WTC11 (cell line): ENCODE measurements around the gene DNAJB8. TPM values are rescaled to one million over a fixed set of nuclear protein-coding genes. Genes with fewer than 3 reads are reported as not detected.

ENCODE experiments used
- ATAC-seq: fragments of 200-7000 bp; cut with Tn5 transposase; 2 replicates; pipeline ENCODE4 v1.10.0; 2021; ENCODE audit warnings: mild to moderate bottlenecking, moderate library complexity
- CTCF ChIA-PET: fragments of 300-600 bp; sonication (Branson Sonifier 250); formaldehyde crosslinking; loops from one replicate; lab custom pipeline; 2021; ENCODE audit warnings: antibody characterized with exemption; lab: Charles Lee
- POLR2A ChIA-PET: fragments of 350-600 bp; sonication (Branson Sonifier 250); formaldehyde crosslinking; loops from one replicate; lab custom pipeline; 2021; ENCODE audit warnings: antibody characterized with exemption; lab: Charles Lee
- DNase-seq: peaks from one replicate; pipeline ENCODE4 v3.0.0; 2021; ENCODE audit warnings: low spot score
- H3K27ac Mint-ChIP-seq: 2 replicates; pipeline ENCODE4 v1.8.0; 2021; ENCODE audit warnings: mixed read lengths
- H3K27me3 Mint-ChIP-seq: 2 replicates; pipeline ENCODE4 v1.8.0; 2021; ENCODE audit warnings: low read depth, mild to moderate bottlenecking, moderate library complexity, mixed read lengths
- H3K36me3 Mint-ChIP-seq: 2 replicates; pipeline ENCODE4 v1.8.0; 2021; ENCODE audit warnings: mixed read lengths
- H3K4me1 Mint-ChIP-seq: 2 replicates; pipeline ENCODE4 v1.8.0; 2022; ENCODE audit warnings: mixed read lengths
- H3K4me3 Mint-ChIP-seq: 2 replicates; pipeline ENCODE4 v1.8.0; 2021; ENCODE audit warnings: mild to moderate bottlenecking, moderate library complexity, mixed read lengths
- H3K9me3 Mint-ChIP-seq: 2 replicates; pipeline ENCODE4 v1.8.0; 2021; ENCODE audit warnings: mixed read lengths
- ATF2 ChIP-seq: sonication (generic); formaldehyde crosslinking; IDR thresholded peaks from 2 replicates; pipeline ENCODE4 v1.8.1; 2022; ENCODE audit warnings: low read depth, missing genetic modification reagents, borderline replicate concordance
- CREB1 ChIP-seq: sonication (generic); formaldehyde crosslinking; IDR thresholded peaks from 2 replicates; pipeline ENCODE4 v1.8.0; 2023; ENCODE audit warnings: mild to moderate bottlenecking, missing genetic modification reagents
- ELF4 ChIP-seq: sonication (generic); formaldehyde crosslinking; IDR thresholded peaks from 2 replicates; pipeline ENCODE4 v1.8.1; 2022; ENCODE audit warnings: low read depth, mild to moderate bottlenecking, moderate library complexity, missing genetic modification reagents
- GABPB1 ChIP-seq: sonication (generic); formaldehyde crosslinking; IDR thresholded peaks from 2 replicates; pipeline ENCODE4 v1.8.1; 2023; ENCODE audit warnings: mild to moderate bottlenecking, missing genetic modification reagents
- GRHL2 ChIP-seq: fragments of 250-450 bp; sonication (Bioruptor Pico); IDR thresholded peaks from 2 replicates; pipeline ENCODE4 v1.8.0; 2022; ENCODE audit warnings: mild to moderate bottlenecking, moderate library complexity; ENCODE audit not compliant: insufficient replicate concordance, severe bottlenecking
- JAZF1 ChIP-seq: fragments of 250-450 bp; sonication (Bioruptor Pico); IDR thresholded peaks from 2 replicates; pipeline ENCODE4 v1.9.0; 2021; ENCODE audit warnings: moderate library complexity, mild to moderate bottlenecking, inconsistent platforms
- KAT7 ChIP-seq: sonication (generic); formaldehyde crosslinking; IDR thresholded peaks from 2 replicates; pipeline ENCODE4 v1.8.1; 2023; ENCODE audit warnings: missing genetic modification reagents, mild to moderate bottlenecking, borderline replicate concordance
- MLX ChIP-seq: sonication (generic); formaldehyde crosslinking; IDR thresholded peaks from 2 replicates; pipeline ENCODE4 v1.8.1; 2023; ENCODE audit warnings: mild to moderate bottlenecking, missing genetic modification reagents, moderate library complexity
- NFE2L1 ChIP-seq: sonication (generic); formaldehyde crosslinking; IDR thresholded peaks from 2 replicates; pipeline ENCODE4 v1.8.1; 2023; ENCODE audit warnings: missing genetic modification reagents
- SMAD3 ChIP-seq: sonication (generic); formaldehyde crosslinking; IDR thresholded peaks from 2 replicates; pipeline ENCODE4 v1.8.0; 2022; ENCODE audit warnings: missing genetic modification reagents, mild to moderate bottlenecking, borderline replicate concordance
- SMAD4 ChIP-seq: sonication (generic); formaldehyde crosslinking; IDR thresholded peaks from 2 replicates; pipeline ENCODE4 v1.8.0; 2022; ENCODE audit warnings: mild to moderate bottlenecking, missing genetic modification reagents
- TEAD1 ChIP-seq: sonication (generic); formaldehyde crosslinking; IDR thresholded peaks from 2 replicates; pipeline ENCODE4 v1.8.0; 2022; ENCODE audit warnings: mild to moderate bottlenecking, missing genetic modification reagents
- TEAD4 ChIP-seq: sonication (generic); formaldehyde crosslinking; IDR thresholded peaks from 2 replicates; pipeline ENCODE4 v1.8.0; 2022; ENCODE audit warnings: mild to moderate bottlenecking, missing genetic modification reagents
- ZNF219 ChIP-seq: sonication (generic); formaldehyde crosslinking; IDR thresholded peaks from 2 replicates; pipeline ENCODE4 v1.8.0; 2023; ENCODE audit warnings: missing genetic modification reagents, mild to moderate bottlenecking, borderline replicate concordance
- total RNA-seq: library from RNA; stranded (reverse); gene quantifications from 3 replicates; pipeline ENCODE4 v1.2.3, GENCODE V29; 2021
- TF ChIP-seq, protein P1 (sequence below): fragments of 250-450 bp; sonication (Bioruptor Pico); IDR thresholded peaks from 2 replicates; pipeline ENCODE4 v1.9.0; 2021; ENCODE audit warnings: mild to moderate bottlenecking, borderline replicate concordance
- TF ChIP-seq, protein P2 (sequence below): sonication (generic); formaldehyde crosslinking; IDR thresholded peaks from 2 replicates; pipeline ENCODE4 v1.8.1; 2022; ENCODE audit warnings: mild to moderate bottlenecking, moderate library complexity, missing genetic modification reagents
- TF ChIP-seq, protein P3 (sequence below): fragments of 250-450 bp; sonication (Bioruptor Pico); IDR thresholded peaks from 2 replicates; pipeline ENCODE4 v1.8.0; 2021; ENCODE audit warnings: mild to moderate bottlenecking
- TF ChIP-seq, protein P4 (sequence below): fragments of 250-450 bp; sonication (Bioruptor Pico); IDR thresholded peaks from 2 replicates; pipeline ENCODE4 v1.9.0; 2021; ENCODE audit warnings: moderate library complexity, mild to moderate bottlenecking, inconsistent platforms, borderline replicate concordance

The DNAJB8 gene
- total RNA-seq, 1 experiment from 2014 or later, result not detected

DNA sequence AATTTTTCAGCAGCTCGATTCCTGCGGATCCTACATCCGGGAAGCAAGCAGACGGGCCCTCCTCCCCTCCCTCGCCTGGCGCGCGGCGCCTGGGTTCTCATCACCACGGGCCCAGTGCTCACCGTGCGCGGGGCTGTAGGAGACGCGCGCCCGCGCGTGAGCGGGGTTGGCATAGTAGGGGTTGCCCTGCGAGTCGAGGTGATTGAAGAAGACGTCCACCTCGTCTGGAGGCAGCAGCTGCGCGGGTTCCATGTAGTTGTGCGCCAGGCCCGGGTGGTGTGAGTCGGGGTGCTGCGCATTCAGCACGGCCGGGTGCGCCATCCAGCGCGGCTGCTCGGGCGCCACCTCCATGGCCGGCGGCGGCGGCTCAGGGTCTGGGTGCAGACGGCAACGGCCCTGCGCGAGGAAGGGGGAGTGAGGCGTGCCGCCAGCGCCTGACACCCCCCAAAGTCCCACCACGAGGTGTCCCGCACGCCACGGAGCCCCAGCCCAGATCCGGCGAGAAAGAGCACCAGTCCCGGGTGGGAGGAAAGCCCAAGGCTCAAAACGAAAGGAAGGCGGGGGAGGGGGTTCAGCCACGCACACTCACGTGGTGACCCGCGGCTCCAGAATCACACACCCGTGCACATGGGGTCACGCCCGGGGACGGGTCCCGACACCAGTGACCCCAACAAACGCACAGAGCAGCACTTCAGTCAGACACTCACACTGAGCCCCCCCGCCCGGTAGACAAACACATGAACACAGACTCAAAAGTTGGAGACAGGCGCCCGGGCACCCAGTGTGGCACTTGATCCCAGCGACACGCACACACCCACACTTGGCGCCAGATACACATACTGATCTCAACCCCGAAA is 20.2 kb upstream of the DNAJB8 start:
- DNase-seq, result no peak
- Mint-ChIP-seq H3K4me1 (peaks cover 64% of the 10 kb centered on the region), H3K27ac (no peak overlapping the region), H3K27me3 (peaks cover 100% of the 10 kb centered on the region), H3K9me3 (no peaks in the 10 kb centered on the region), H3K4me3 (peak overlapping the region; percentile 66), H3K36me3 (no peaks in the 10 kb centered on the region; the same call in 1 of the 2 replicates)
- ChIA-PET CTCF (interaction anchor here (0.6 to 3.0 kb wide), 4 partner anchors 10 to 53 kb away, joined by 3 to 12 read pairs (median 4); no protein-coding TSS in a partner anchor), POLR2A (interaction anchor here (0.6 to 1.1 kb wide), 2 partner anchors 54 to 59 kb away, joined by 3 read pairs; no protein-coding TSS in a partner anchor)
- TF ChIP-seq, protein P1, sequence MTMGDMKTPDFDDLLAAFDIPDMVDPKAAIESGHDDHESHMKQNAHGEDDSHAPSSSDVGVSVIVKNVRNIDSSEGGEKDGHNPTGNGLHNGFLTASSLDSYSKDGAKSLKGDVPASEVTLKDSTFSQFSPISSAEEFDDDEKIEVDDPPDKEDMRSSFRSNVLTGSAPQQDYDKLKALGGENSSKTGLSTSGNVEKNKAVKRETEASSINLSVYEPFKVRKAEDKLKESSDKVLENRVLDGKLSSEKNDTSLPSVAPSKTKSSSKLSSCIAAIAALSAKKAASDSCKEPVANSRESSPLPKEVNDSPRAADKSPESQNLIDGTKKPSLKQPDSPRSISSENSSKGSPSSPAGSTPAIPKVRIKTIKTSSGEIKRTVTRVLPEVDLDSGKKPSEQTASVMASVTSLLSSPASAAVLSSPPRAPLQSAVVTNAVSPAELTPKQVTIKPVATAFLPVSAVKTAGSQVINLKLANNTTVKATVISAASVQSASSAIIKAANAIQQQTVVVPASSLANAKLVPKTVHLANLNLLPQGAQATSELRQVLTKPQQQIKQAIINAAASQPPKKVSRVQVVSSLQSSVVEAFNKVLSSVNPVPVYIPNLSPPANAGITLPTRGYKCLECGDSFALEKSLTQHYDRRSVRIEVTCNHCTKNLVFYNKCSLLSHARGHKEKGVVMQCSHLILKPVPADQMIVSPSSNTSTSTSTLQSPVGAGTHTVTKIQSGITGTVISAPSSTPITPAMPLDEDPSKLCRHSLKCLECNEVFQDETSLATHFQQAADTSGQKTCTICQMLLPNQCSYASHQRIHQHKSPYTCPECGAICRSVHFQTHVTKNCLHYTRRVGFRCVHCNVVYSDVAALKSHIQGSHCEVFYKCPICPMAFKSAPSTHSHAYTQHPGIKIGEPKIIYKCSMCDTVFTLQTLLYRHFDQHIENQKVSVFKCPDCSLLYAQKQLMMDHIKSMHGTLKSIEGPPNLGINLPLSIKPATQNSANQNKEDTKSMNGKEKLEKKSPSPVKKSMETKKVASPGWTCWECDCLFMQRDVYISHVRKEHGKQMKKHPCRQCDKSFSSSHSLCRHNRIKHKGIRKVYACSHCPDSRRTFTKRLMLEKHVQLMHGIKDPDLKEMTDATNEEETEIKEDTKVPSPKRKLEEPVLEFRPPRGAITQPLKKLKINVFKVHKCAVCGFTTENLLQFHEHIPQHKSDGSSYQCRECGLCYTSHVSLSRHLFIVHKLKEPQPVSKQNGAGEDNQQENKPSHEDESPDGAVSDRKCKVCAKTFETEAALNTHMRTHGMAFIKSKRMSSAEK (CRISPR knock-in tag), result no peak
- no peak for TF ChIP-seq KAT7 (CRISPR knock-in tag)
- TF ChIP-seq, protein P2, sequence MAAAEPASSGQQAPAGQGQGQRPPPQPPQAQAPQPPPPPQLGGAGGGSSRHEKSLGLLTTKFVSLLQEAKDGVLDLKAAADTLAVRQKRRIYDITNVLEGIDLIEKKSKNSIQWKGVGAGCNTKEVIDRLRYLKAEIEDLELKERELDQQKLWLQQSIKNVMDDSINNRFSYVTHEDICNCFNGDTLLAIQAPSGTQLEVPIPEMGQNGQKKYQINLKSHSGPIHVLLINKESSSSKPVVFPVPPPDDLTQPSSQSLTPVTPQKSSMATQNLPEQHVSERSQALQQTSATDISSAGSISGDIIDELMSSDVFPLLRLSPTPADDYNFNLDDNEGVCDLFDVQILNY (CRISPR knock-in tag), result no peak
- TF ChIP-seq GABPB1 (CRISPR knock-in tag), result no peak; the same call in 1 of the 2 replicates
- TF ChIP-seq ELF4, result no peak
- TF ChIP-seq ZNF219 (CRISPR knock-in tag), result no peak
- no peak for TF ChIP-seq MLX (CRISPR knock-in tag)
- TF ChIP-seq, protein P3, sequence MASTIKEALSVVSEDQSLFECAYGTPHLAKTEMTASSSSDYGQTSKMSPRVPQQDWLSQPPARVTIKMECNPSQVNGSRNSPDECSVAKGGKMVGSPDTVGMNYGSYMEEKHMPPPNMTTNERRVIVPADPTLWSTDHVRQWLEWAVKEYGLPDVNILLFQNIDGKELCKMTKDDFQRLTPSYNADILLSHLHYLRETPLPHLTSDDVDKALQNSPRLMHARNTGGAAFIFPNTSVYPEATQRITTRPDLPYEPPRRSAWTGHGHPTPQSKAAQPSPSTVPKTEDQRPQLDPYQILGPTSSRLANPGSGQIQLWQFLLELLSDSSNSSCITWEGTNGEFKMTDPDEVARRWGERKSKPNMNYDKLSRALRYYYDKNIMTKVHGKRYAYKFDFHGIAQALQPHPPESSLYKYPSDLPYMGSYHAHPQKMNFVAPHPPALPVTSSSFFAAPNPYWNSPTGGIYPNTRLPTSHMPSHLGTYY (CRISPR knock-in tag), result no peak
- no peak for TF ChIP-seq JAZF1 (CRISPR knock-in tag)
- no peak for TF ChIP-seq NFE2L1
- no peak for TF ChIP-seq SMAD4 (CRISPR knock-in tag)
- TF ChIP-seq TEAD1, result no peak
- no peak for ATAC-seq

DNA sequence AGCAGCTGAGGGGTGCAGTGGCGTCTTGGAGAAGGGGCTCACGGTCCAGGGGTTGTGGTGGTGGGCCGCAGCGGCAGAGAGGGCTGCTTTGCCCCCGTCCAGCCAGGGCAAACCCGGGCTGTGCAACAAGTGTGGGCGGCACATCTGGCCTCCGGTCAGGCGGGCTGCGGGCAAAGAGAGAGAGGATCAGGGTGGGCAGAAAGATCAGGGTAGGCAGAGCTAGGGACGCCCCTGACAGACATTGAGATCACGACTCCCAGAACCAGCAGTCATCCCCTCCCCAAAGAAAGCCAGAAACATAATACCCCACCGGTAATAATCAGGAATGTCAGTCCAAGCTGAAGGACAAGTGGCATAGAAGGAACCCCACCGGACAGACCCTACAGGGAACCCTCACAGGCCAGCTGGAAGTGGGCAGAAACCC is 19.5 kb upstream of the DNAJB8 start:
- Mint-ChIP-seq H3K9me3 (no peaks in the 10 kb centered on the region), H3K27ac (no peak overlapping the region), H3K36me3 (no peaks in the 10 kb centered on the region; the same call in 1 of the 2 replicates), H3K27me3 (peaks cover 100% of the 10 kb centered on the region), H3K4me1 (peaks cover 64% of the 10 kb centered on the region), H3K4me3 (peak overlapping the region; percentile 66)
- ATAC-seq, result no peak
- ChIA-PET CTCF (interaction anchor here (0.6 kb wide), 1 partner anchor 23 kb away, joined by 3 read pairs; no protein-coding TSS in a partner anchor), POLR2A (no interaction called here)
- DNase-seq, result no peak
- TF ChIP-seq ATF2 (CRISPR knock-in tag), result no peak
- TF ChIP-seq CREB1 (CRISPR knock-in tag), result no peak
- TF ChIP-seq, protein P4, sequence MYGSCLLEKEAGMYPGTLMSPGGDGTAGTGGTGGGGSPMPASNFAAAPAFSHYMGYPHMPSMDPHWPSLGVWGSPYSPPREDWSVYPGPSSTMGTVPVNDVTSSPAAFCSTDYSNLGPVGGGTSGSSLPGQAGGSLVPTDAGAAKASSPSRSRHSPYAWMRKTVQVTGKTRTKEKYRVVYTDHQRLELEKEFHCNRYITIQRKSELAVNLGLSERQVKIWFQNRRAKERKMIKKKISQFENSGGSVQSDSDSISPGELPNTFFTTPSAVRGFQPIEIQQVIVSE (CRISPR knock-in tag), result no peak
- TF ChIP-seq SMAD3, result no peak
- no peak for TF ChIP-seq GRHL2 (CRISPR knock-in tag)
- TF ChIP-seq TEAD4 (CRISPR knock-in tag), result no peak
